Measurements from ENCODE around the gene GRHL3.

GRHL3 gene

DNA sequence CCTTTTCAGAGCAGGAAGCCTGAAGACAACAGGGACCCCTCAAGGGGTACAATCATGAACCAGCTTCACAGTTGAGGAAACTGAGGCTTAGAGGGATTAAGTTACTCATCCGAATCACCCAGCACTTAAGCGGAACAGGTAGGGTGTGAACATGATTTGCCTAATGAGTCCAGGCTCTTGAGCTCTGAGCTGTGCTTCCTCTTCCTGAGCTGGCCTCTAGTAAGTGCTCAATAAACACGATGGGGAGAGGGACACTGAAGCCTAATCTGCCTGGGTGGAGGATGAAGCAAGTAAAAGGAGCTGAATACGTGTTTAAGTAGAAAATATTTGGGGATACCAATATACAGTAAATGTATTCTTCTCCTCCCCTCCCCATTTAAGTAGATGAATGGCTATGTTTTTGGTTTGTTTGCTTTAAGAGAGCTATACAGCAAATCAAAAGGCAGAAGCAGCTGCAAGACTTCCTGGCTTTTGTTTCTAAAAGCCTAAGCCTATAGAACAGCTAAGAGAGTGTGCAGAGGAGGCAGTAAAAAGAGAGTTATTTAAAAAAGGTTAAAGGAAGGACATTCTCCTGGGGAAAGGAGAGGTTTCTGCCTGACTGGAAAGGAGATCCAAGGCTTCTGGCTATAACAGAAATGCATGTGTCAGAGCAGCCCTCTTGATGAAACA is 74.0 kb downstream of the GRHL3 start:
- no peak for DNase-seq (ENCODE audit: low read depth, low spot score)

- DNase-seq (ENCODE audit: low read depth, low spot score) = no peak
Observed at GRCh38 chr1:24393892-24394291, 74.7 kb downstream of the GRHL3 start.

DNA sequence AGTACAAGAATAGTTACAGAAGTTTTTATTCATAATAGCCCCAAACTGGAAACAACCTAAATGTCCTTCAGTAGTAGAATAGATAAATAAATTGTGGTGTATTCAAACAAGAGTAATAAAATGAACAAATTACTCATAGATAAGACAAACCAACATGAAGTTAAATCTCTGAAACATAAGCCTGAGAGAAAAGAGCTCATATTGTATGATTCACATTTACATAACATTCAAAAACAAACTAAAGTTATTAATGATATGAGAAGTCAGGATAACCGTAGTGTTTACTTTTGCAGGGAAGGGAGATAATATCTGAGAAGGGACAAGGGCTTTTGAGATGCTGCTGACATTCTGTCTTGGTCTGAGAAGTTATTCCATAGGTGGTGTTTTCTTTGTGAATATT is 80.9 kb downstream of the GRHL3 start:
- no peak for DNase-seq (ENCODE audit: low read depth, low spot score)

GRCh38 chr1:24403806-24404205 is 84.6 kb downstream of the GRHL3 start:
- DNase-seq (ENCODE audit: low read depth, low spot score) = no peak

Data from activated naive CD8-positive, alpha-beta T cell treated with anti-CD3 and anti-CD28 coated beads, Interleukin-2, amount 50 U/mL, for 16 hours (primary cell).